GDM1 (cell line): ENCODE data around the gene DCANP1.

Experiments used
- DNase-seq: peaks from one replicate; lab custom pipeline; 2025; lab: John Stamatoyannopoulos, UW

The DCANP1 gene

GRCh38 chr5:135441350-135441831 is 5.8 kb downstream of the DCANP1 start:
- peak; percentile 69 for DNase-seq

GRCh38 chr5:135440916-135441315 is 6.2 kb downstream of the DCANP1 start:
- no peak for DNase-seq

GRCh38 chr5:135439231-135440205 is 7.6 kb downstream of the DCANP1 start:
- no peak for DNase-seq

- no peak for DNase-seq
Measured at GRCh38 chr5:135438636-135439221, 8.4 kb downstream of the DCANP1 start.

GRCh38 chr5:135437796-135438560 is 9.2 kb downstream of the DCANP1 start:
- no peak for DNase-seq

- DNase-seq = peak; percentile 81
Measured at GRCh38 chr5:135437422-135437795, 9.7 kb downstream of the DCANP1 start.

- DNase-seq = no peak
Measured at GRCh38 chr5:135436951-135437418, 10.2 kb downstream of the DCANP1 start.

- no peak for DNase-seq
Measured at GRCh38 chr5:135435467-135436330, 11.4 kb downstream of the DCANP1 start.

GRCh38 chr5:135434591-135435466 is 12.3 kb downstream of the DCANP1 start:
- DNase-seq = no peak

- no peak for DNase-seq
Measured at GRCh38 chr5:135433681-135434426, 13.3 kb downstream of the DCANP1 start.

- DNase-seq = no peak
Measured at GRCh38 chr5:135432113-135432512, 15.0 kb downstream of the DCANP1 start.

GRCh38 chr5:135430135-135430437 is 17.1 kb downstream of the DCANP1 start:
- no peak for DNase-seq

GRCh38 chr5:135429301-135430134 is 17.6 kb downstream of the DCANP1 start:
- DNase-seq = no peak

GRCh38 chr5:135428586-135428985 is 18.6 kb downstream of the DCANP1 start:
- DNase-seq = no peak

GRCh38 chr5:135426102-135427082 is 20.8 kb downstream of the DCANP1 start:
- peak; percentile 69 for DNase-seq

- peak; percentile 78 for DNase-seq
Measured at GRCh38 chr5:135425641-135426040, 21.5 kb downstream of the DCANP1 start.

- DNase-seq = no peak
Measured at GRCh38 chr5:135423846-135424168, 23.3 kb downstream of the DCANP1 start.
